NCI-H446 treated with DMSO at 0.1 percent for 48 hours (cell line): ENCODE measurements around the gene PADI2.

Experiments
- DNase-seq: peaks from one replicate; lab custom pipeline; 2025; lab: John Stamatoyannopoulos, UW

The PADI2 gene

DNA sequence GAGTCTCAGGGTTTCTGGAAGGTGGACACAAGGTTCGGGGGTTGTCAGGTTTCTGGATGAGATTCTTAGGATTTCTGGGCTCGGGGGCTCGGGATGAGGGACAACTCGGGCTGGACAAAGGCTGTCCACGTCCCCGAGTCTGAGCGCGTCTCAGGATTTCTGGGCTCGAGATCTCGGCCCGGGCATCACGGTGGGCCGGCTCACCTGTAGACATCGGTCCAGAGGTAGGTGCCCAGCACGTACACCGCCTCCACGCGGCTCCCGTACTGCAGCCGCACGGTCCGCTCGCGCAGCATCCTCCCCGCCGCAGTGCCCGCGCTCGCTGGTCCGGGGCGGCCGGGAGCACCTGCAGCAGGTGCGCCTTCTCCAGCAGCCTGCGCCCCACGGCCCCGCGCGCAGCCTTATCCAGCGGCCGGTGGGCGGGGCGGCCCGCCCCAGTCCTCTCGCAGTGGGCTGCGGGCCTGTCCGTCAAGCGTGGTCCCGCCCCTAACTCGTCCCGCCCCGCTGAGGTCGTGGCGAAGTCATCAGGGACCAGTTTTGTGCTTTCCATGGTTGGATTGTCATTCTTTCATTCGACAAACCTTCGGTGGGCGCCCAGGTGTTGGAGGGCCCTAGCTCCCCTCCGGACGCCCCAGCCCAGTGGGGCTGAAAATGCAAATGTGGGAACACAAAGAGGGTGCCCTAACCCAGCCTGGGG lies at the start of gene PADI2:
PADI2 (minus strand) TSS at position 376 of the 697 bp plus-strand sequence; CDS start at position 296, 80 bp downstream.
- DNase-seq: no peak

DNA sequence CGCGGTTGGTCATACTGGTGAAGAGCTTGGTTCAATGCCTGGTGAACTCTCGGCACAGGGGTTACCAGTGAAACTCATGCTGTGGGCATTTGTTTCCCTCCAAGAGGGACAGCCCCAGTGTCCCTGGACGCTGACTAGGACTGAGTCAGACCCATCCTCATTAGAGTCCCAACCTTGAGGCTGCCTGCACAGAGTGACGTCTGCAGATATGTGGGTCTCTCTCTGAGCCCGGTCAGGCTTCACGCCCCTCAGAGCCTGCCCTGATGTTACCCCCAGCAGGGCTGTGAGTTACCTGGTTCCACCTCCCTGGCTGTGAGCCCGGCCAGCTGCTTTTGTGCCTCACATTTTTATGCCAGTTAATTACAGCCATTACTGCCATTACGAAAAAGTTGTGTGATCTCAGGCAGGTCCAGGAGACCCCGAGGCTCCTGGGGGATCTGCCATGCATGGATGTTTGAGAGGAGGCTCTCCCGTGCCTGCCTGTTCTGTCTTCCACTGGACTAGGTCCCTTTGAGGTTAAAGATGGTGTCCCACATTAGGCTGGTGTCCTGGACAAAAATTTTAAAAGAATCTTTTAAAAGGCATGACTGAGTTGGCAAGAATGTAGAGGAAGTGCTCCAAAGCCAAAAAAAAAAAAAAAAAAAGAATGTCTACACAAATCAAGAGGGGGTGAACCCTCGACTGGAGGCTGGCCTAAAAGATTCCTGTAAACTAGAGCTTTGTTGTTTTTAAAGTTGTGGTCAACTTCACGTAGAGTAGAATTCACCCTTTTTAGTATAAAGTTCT lies 49.0 kb upstream of the PADI2 start:
- no peak for DNase-seq

DNA sequence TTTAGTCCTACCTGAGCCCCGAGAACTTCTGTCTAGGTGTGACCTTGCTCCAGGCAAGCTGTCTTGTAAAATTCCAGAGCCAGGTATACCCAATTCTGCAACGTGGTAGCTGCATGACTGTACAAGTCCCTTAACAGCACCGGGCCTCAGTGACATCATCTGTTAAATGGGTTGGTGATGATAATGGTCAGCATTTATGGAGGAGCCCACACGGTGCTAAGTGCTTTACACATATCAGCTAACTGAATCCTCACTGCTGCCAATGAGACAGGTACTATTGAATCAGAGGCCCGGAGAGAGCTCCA lies 48.5 kb upstream of the PADI2 start:
- no peak for DNase-seq

GRCh38 chr1:17167041-17167785 lies 48.0 kb upstream of the PADI2 start:
- DNase-seq: no peak

DNA sequence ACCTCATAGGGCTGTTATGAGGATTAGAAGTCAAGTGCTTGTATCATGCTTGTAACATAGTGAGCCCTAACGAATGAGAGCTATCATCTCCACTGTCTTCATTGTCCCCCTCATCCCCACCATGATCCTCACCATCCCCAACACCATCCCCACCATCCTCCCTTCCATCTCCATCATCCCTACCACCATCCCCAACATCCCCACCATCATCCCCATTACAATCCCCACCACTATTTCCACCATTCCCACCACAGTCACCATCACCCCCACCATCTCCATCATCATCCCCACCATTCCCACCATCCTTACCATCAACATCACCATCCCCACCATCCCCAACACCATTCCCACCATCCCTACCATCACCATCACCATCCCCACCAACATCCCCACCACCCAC lies 46.6 kb upstream of the PADI2 start:
- no peak for DNase-seq

DNA sequence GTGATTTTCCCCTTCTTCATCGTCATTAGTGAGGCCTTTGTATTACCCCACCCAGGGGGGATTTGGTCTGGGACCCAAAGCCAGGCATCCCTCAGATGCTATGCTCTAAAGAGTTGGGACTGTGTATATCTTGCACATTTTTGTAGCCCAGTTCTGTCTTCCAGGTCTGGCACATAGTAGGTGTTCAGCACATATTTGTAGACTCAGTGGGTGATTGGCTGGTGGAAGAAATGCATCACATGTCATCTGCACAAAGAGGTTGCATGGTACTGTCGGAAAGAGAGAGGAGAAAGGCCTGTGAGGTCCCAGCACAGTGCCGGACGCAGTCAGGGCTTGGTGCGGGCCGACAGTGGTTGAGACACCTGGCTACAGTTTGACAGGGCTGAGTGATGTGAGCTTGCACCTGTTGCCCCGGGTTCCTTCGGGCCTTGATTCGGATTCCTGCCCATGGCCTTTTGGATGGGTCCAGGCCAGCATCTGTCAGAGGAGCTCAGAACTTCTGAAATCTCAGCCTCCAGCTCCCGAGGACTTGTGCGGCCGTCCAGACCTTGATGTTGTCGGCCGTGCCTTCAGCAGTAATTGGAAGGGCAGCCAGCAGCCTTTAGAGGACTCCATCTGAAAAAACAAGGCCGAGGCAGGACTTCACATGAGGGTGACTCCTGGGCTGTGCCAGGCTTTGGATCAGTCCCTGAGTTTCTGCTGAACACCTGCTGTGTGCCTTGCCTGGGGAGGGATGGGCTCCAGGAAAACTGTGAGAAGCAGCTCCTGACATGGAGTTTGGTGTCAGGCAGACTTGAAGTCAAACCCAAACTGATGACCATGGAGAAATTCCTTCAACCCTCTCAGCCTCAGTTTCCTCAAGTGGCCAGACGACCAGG lies 44.8 kb upstream of the PADI2 start:
- no peak for DNase-seq

- no peak for DNase-seq
Measured at GRCh38 chr1:17163371-17163770, 44.1 kb upstream of the PADI2 start.

- DNase-seq: no peak
Measured at GRCh38 chr1:17162941-17163340, 43.7 kb upstream of the PADI2 start.

GRCh38 chr1:17161926-17162800 lies 42.9 kb upstream of the PADI2 start:
- DNase-seq: no peak

- no peak for DNase-seq
Measured at GRCh38 chr1:17161137-17161740, 42.0 kb upstream of the PADI2 start.

GRCh38 chr1:17158961-17159360 lies 39.7 kb upstream of the PADI2 start:
- DNase-seq: no peak

- no peak for DNase-seq
Measured at GRCh38 chr1:17156108-17156507, 36.9 kb upstream of the PADI2 start.

DNA sequence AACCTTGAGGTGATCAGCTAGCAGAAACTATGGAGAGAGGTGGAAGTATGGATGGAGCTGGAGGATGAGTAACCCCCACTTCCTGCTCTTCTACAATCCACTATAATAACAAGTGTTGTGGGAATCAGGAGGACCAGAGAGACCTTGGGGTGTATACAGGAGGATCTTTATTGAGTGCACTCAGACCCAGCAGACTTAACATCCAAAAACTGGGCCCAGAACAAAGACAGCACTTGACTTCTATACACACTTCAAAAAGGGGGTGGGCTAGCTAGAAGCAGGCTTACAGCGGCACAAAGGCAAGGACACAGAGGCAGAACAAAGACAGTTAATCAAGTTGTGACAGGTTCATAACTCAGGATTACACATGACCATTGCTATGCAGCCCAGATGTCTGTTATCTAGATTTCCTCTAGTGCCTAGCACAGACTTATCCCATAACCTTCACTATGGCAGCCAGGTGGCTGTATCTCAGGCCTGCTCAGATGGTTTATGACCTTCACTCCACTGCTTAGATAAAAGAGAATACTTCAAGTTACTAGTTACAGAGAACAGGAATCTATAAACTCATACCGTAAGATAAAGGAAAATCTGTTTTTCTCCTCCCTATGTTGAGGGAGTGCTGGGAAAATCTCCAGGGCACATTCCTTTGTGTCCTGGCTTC lies 36.1 kb upstream of the PADI2 start:
- no peak for DNase-seq

DNA sequence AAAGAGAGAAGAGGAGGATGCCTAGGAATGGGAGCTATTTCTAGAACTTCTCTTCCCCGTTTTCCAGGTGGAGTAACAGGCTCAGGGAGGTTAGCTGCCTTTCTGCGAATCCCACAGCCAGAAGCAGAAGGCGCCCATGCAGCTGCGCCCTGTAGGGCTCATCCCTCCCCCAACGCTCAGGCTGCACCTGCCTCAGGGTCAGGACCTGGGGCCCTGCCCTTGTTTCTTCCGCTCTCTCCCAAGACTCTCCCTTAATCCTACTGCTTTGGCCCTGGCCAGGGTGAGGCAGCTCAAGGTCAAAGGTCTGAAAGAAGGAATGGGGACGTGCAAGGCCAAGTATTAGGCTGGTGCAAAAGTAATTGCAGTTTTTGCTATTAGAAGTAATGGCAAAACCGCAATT lies 30.5 kb upstream of the PADI2 start:
- DNase-seq: no peak

- no peak for DNase-seq
Measured at GRCh38 chr1:17148950-17149608, 29.8 kb upstream of the PADI2 start.

- no peak for DNase-seq
Measured at GRCh38 chr1:17145648-17146047, 26.4 kb upstream of the PADI2 start.

- DNase-seq: no peak
Measured at GRCh38 chr1:17143760-17144159, 24.5 kb upstream of the PADI2 start.

GRCh38 chr1:17141441-17142197 lies 22.4 kb upstream of the PADI2 start:
- DNase-seq: no peak

GRCh38 chr1:17140279-17140678 lies 21.0 kb upstream of the PADI2 start:
- DNase-seq: no peak
